Choroid plexus epithelial cell (primary cell): ENCODE measurements around the gene ME3.
A peak's percentile ranks its signal among the peaks of the same experiment; 100 is the strongest.

ENCODE experiments used
- DNase-seq: peaks from one replicate; pipeline ENCODE4 v3.0.0-alpha.2; 2010; ENCODE audit warnings: low read depth
- H3K4me3 ChIP-seq: 2 replicates; pipeline ENCODE4 v1.5.1; 2011; ENCODE audit warnings: low read depth, mild to moderate bottlenecking, control low read depth, low read length, moderate library complexity
- TF ChIP-seq, protein P1 (sequence below): conservative IDR thresholded peaks from 2 replicates; pipeline ENCODE4 v1.5.1; 2011; ENCODE audit warnings: low read depth, mild to moderate bottlenecking, control low read depth, inconsistent platforms, low read length, moderate library complexity

The ME3 gene

GRCh38 chr11:86446924-86447285, 225.5 kb downstream of the ME3 start:
- no peak for DNase-seq
- no peak overlapping the region for H3K4me3 ChIP-seq
- TF ChIP-seq, protein P1, sequence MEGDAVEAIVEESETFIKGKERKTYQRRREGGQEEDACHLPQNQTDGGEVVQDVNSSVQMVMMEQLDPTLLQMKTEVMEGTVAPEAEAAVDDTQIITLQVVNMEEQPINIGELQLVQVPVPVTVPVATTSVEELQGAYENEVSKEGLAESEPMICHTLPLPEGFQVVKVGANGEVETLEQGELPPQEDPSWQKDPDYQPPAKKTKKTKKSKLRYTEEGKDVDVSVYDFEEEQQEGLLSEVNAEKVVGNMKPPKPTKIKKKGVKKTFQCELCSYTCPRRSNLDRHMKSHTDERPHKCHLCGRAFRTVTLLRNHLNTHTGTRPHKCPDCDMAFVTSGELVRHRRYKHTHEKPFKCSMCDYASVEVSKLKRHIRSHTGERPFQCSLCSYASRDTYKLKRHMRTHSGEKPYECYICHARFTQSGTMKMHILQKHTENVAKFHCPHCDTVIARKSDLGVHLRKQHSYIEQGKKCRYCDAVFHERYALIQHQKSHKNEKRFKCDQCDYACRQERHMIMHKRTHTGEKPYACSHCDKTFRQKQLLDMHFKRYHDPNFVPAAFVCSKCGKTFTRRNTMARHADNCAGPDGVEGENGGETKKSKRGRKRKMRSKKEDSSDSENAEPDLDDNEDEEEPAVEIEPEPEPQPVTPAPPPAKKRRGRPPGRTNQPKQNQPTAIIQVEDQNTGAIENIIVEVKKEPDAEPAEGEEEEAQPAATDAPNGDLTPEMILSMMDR = no peak

DNA sequence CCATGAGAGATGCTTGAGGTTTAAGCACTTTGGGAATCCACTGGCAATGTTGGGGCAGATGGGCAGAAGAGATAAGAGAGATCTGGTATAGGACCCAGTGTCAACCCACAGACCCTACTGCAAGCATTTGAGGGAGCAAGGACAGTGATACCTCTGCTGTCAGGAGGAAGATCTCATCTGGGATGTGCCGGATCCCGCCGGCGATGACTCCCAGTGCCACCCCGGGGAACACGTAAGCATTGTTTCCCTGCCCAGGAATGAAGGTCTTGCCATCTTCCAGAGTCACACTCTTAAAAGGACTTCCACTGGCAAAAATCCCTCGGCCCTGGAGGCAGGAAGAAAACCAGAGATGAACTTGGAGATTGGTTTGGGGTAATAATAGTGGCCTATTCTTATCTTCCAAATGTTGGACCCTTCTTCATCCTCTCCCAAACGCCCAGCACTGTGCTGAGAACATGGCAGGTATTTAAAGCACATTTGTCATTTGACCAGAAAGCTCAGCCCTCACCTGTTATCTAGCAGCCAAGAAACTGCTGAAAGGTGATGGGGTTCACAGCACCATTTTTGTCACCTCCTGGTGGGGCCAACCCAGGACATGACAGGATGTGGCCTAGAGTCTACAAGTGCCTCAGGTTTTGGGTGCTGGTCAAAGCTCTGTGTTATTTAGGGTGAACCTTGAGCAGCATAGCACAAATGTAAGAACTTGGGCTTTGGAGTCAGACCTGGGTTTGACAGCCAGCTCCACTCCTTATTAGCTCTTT, 226.1 kb downstream of the ME3 start:
- no peak overlapping the region for H3K4me3 ChIP-seq
- no peak for DNase-seq
- TF ChIP-seq, protein P1 = no peak

DNA sequence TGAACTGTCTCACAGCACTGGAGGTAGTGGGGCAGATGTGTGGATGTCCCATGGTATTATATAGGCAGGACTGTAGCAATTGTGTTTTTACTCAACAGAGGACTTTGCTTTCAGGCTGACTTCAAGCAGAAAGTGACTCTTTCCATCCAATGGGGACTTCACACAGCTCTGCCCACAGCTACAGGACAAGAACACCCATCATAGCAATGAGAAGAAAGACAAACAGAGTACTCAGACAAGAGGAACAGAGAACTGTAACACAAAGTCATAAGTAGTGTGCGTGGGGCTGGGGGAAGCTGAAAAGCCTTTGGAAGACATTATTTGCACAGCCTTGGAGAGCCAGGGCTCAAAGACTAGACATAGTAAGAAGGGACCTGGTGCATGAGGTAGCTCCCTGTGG, 227.4 kb downstream of the ME3 start:
- no peak overlapping the region for H3K4me3 ChIP-seq
- TF ChIP-seq, protein P1 = no peak
- DNase-seq = no peak

GRCh38 chr11:86443415-86443814, 229.0 kb downstream of the ME3 start:
- H3K4me3 ChIP-seq = no peak overlapping the region
- DNase-seq = no peak
- TF ChIP-seq, protein P1 = no peak

DNA sequence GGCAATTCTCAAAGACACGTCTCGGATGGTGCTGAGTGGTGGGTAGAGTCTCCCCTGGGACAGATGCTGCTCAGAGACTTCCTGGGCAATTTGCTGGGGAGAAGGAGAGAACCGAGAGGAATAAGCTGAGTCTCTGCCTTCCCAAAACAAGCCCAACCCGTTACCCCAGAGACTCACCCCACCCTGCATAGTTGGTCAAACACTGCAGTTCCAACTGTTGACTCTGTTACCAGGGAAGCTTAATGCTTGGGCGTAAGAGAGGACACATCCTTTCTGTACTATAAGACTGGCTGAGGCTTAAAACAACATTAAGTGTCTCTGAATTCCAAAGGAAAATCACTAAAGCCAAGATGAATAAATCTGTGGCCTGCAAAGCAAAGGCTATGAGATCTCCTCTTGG, 229.6 kb downstream of the ME3 start:
- TF ChIP-seq, protein P1 = no peak

DNA sequence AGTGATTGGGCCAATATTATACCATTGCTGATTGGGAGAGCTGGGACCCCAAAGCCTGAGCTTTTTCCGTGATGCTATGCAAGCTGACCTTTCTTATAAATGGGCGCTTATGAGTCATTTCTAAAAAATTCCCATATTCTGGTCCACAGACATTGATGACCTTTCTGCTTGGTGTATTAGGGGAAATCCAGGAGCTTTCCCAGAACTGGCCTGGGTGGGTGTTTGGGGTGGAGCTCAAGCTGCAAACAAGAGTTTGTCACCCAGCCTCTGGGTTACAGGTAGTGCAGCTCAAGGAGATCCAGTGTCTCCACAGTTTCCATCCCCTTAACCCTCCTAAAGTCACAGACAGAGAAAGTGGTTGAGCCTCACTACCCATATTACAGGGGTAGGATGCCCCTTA, 230.0 kb downstream of the ME3 start:
- TF ChIP-seq, protein P1 = no peak
- H3K4me3 ChIP-seq = no peak overlapping the region
- peak; percentile 18 for DNase-seq

More for the DNA sequence above, 229.6 kb downstream of the ME3 start:
- no peak for DNase-seq
- H3K4me3 ChIP-seq = no peak overlapping the region

- H3K4me3 ChIP-seq = no peak overlapping the region
- DNase-seq = no peak
- TF ChIP-seq, protein P1 = no peak
Measured at GRCh38 chr11:86440843-86441242, 231.6 kb downstream of the ME3 start.
